DND-41 (cell line): Measurements from ENCODE around the gene OR2A42.
"Not testable (repeated sequence)": the region's sequence is repeated elsewhere in the genome, so short reads cannot be mapped to it uniquely, and the experiment has no call there.

ENCODE experiments used
- ATAC-seq: fragments of 200-7000 bp; cut with Tn5 transposase; 3 replicates; pipeline ENCODE4 v1.9.1; 2021; ENCODE audit warnings: low read depth; ENCODE audit not compliant: insufficient read depth
- DNase-seq: peaks from one replicate; pipeline ENCODE4 v3.0.0-alpha.2; 2020
- H2AFZ ChIP-seq: 2 replicates; pipeline ENCODE4 v1.6.0; 2012; ENCODE audit warnings: low read depth, low read length
- H3K27ac ChIP-seq: 2 replicates; pipeline ENCODE4 v1.5.1; 2012; ENCODE audit warnings: low read length, inconsistent platforms
- H3K27me3 ChIP-seq: fragments of 200-600 bp; sonication (generic); 2 replicates; pipeline ENCODE4 v1.6.0; 2012; ENCODE audit warnings: low read length, mild to moderate bottlenecking, inconsistent platforms; ENCODE audit not compliant: insufficient read depth, poor library complexity
- H3K36me3 ChIP-seq: 2 replicates; pipeline ENCODE4 v1.5.1; 2012; ENCODE audit warnings: low read length, inconsistent platforms; ENCODE audit not compliant: insufficient read depth
- H3K4me1 ChIP-seq: 2 replicates; pipeline ENCODE4 v1.5.1; 2012; ENCODE audit warnings: mild to moderate bottlenecking, low read length; ENCODE audit not compliant: insufficient read depth
- H3K4me2 ChIP-seq: 2 replicates; pipeline ENCODE4 v1.6.0; 2012; ENCODE audit warnings: mild to moderate bottlenecking, moderate library complexity, low read length, inconsistent platforms; ENCODE audit not compliant: insufficient read depth
- H3K4me3 ChIP-seq, 2 experiments: fragments of 200-600 bp in 1 of 2; shearing (Covaris generic) in 1 of 2; 2 replicates each; pipeline ENCODE4 v1.5.1; 2012 to 2016; ENCODE audit warnings: inconsistent platforms in 2 of 2, low read length in 2 of 2, mild to moderate bottlenecking in 2 of 2, low read depth in 1 of 2, moderate library complexity in 1 of 2
- H3K79me2 ChIP-seq: 2 replicates; pipeline ENCODE4 v1.6.0; 2012; ENCODE audit warnings: low read length, inconsistent platforms; ENCODE audit not compliant: insufficient read depth
- H3K9ac ChIP-seq: 2 replicates; pipeline ENCODE4 v1.6.0; 2012; ENCODE audit warnings: low read depth, mild to moderate bottlenecking, inconsistent platforms, low read length, moderate library complexity
- H3K9me3 ChIP-seq: 2 replicates; pipeline ENCODE4 v1.5.1; 2012; ENCODE audit warnings: low read length, moderate library complexity, mild to moderate bottlenecking, inconsistent platforms; ENCODE audit not compliant: insufficient read depth, severe bottlenecking
- H4K20me1 ChIP-seq: 2 replicates; pipeline ENCODE4 v1.6.0; 2012; ENCODE audit warnings: low read length; ENCODE audit not compliant: insufficient read depth

OR2A42 gene

GRCh38 chr7:144247674-144248330, 8.4 kb upstream of the OR2A42 start:
- H3K36me3 ChIP-seq, H3K27me3 ChIP-seq, H3K79me2 ChIP-seq, ATAC-seq, H3K4me1 ChIP-seq, H3K4me2 ChIP-seq, H4K20me1 ChIP-seq, H3K4me3 ChIP-seq, H2AFZ ChIP-seq, H3K9ac ChIP-seq, DNase-seq, H3K27ac ChIP-seq, H3K9me3 ChIP-seq: not testable (repeated sequence)

- H3K9ac ChIP-seq, H3K9me3 ChIP-seq, H3K4me3 ChIP-seq, H2AFZ ChIP-seq, H4K20me1 ChIP-seq, H3K79me2 ChIP-seq, H3K4me2 ChIP-seq, H3K27me3 ChIP-seq, H3K27ac ChIP-seq, H3K4me1 ChIP-seq, DNase-seq, H3K36me3 ChIP-seq, ATAC-seq: not testable (repeated sequence)
These were observed 7.6 kb upstream of the OR2A42 start for GRCh38 chr7:144246967-144247366.

GRCh38 chr7:144245372-144245771, 6.0 kb upstream of the OR2A42 start:
- not testable (repeated sequence) for H3K9ac ChIP-seq, ATAC-seq, H3K4me3 ChIP-seq, H3K4me1 ChIP-seq, H3K4me2 ChIP-seq, H3K9me3 ChIP-seq, H3K36me3 ChIP-seq, H3K79me2 ChIP-seq, H2AFZ ChIP-seq, H3K27ac ChIP-seq, DNase-seq, H4K20me1 ChIP-seq, H3K27me3 ChIP-seq

GRCh38 chr7:144238530-144239082, 799 bp downstream of the OR2A42 start:
- H3K4me3 ChIP-seq, H4K20me1 ChIP-seq: not testable (repeated sequence)

GRCh38 chr7:144233039-144233438, 6.4 kb downstream of the OR2A42 start:
- not testable (repeated sequence) for H3K4me2 ChIP-seq, H3K9me3 ChIP-seq, H2AFZ ChIP-seq, H3K36me3 ChIP-seq, H3K79me2 ChIP-seq, DNase-seq, ATAC-seq, H3K4me1 ChIP-seq, H4K20me1 ChIP-seq, H3K4me3 ChIP-seq, H3K27me3 ChIP-seq, H3K9ac ChIP-seq, H3K27ac ChIP-seq

More at GRCh38 chr7:144238530-144239082, 799 bp downstream of the OR2A42 start:
- ATAC-seq, H3K27ac ChIP-seq, H3K4me1 ChIP-seq, DNase-seq, H2AFZ ChIP-seq, H3K27me3 ChIP-seq, H3K4me2 ChIP-seq, H3K9ac ChIP-seq, H3K36me3 ChIP-seq, H3K9me3 ChIP-seq, H3K79me2 ChIP-seq: not testable (repeated sequence)

- H3K27ac ChIP-seq, H3K27me3 ChIP-seq, H3K36me3 ChIP-seq, H3K79me2 ChIP-seq, ATAC-seq, H3K9ac ChIP-seq, H3K9me3 ChIP-seq, H3K4me2 ChIP-seq, H2AFZ ChIP-seq, H4K20me1 ChIP-seq, H3K4me3 ChIP-seq, H3K4me1 ChIP-seq, DNase-seq: not testable (repeated sequence)
These were observed 8.4 kb downstream of the OR2A42 start for GRCh38 chr7:144231027-144231426.

- not testable (repeated sequence) for ATAC-seq
These were observed 10.6 kb downstream of the OR2A42 start for GRCh38 chr7:144228810-144229209.

GRCh38 chr7:144226866-144227265, 12.5 kb downstream of the OR2A42 start:
- ATAC-seq, H3K27ac ChIP-seq, DNase-seq, H3K36me3 ChIP-seq, H3K27me3 ChIP-seq, H4K20me1 ChIP-seq, H2AFZ ChIP-seq, H3K4me2 ChIP-seq, H3K9me3 ChIP-seq, H3K4me1 ChIP-seq, H3K9ac ChIP-seq, H3K79me2 ChIP-seq, H3K4me3 ChIP-seq: not testable (repeated sequence)

More at GRCh38 chr7:144228810-144229209, 10.6 kb downstream of the OR2A42 start:
- H3K27ac ChIP-seq, H3K4me1 ChIP-seq, H4K20me1 ChIP-seq, H3K36me3 ChIP-seq, H3K79me2 ChIP-seq, H3K9ac ChIP-seq, H3K4me2 ChIP-seq, H3K9me3 ChIP-seq, H3K27me3 ChIP-seq, H3K4me3 ChIP-seq, H2AFZ ChIP-seq, DNase-seq: not testable (repeated sequence)
